GM23248 (cell line): Measurements from ENCODE around the gene NFKBIA. TPM values are rescaled to one million over a fixed set of nuclear protein-coding genes. Genes with fewer than 3 reads are reported as not detected.

ENCODE experiments used
- DNase-seq: peaks from one replicate; pipeline ENCODE4 v3.0.0-alpha.2; 2015
- H2AFZ ChIP-seq: fragments of 200-600 bp; sonication (generic); 2 replicates; pipeline ENCODE4 v1.6.1; 2016; ENCODE audit warnings: antibody characterized with exemption
- H3F3A ChIP-seq: fragments of 200-600 bp; sonication (generic); 2 replicates; pipeline ENCODE4 v1.6.1; 2016; ENCODE audit warnings: mild to moderate bottlenecking, antibody characterized with exemption, mixed run types; ENCODE audit not compliant: insufficient read depth
- H3K27ac ChIP-seq: fragments of 200-600 bp; sonication (generic); 2 replicates; pipeline ENCODE4 v1.5.1; 2016; ENCODE audit warnings: mild to moderate bottlenecking
- H3K27me3 ChIP-seq: fragments of 200-600 bp; sonication (generic); replicated peaks from 2 replicates; pipeline ENCODE4 v1.6.1; 2016; ENCODE audit warnings: mild to moderate bottlenecking; ENCODE audit not compliant: insufficient read depth
- H3K36me3 ChIP-seq: fragments of 200-600 bp; sonication (generic); 2 replicates; pipeline ENCODE4 v1.6.1; 2016; ENCODE audit warnings: low read depth, mild to moderate bottlenecking
- H3K4me1 ChIP-seq: fragments of 200-600 bp; sonication (generic); 2 replicates; pipeline ENCODE4 v1.6.1; 2016; ENCODE audit warnings: mild to moderate bottlenecking; ENCODE audit not compliant: insufficient read depth
- H3K4me2 ChIP-seq: fragments of 200-600 bp; sonication (generic); one replicate; pipeline ENCODE4 v1.6.1; 2016; ENCODE audit warnings: mild to moderate bottlenecking; ENCODE audit not compliant: unreplicated experiment
- H3K4me3 ChIP-seq: fragments of 200-600 bp; sonication (generic); 2 replicates; pipeline ENCODE4 v1.5.1; 2016; ENCODE audit warnings: mild to moderate bottlenecking
- H3K79me2 ChIP-seq: fragments of 200-600 bp; sonication (generic); 2 replicates; pipeline ENCODE4 v1.6.1; 2016; ENCODE audit warnings: mild to moderate bottlenecking; ENCODE audit not compliant: insufficient read depth
- H3K9ac ChIP-seq: fragments of 200-600 bp; sonication (generic); 2 replicates; pipeline ENCODE4 v1.6.1; 2016; ENCODE audit warnings: mild to moderate bottlenecking
- H3K9me2 ChIP-seq: fragments of 200-600 bp; sonication (generic); 2 replicates; pipeline ENCODE4 v1.6.1; 2016; ENCODE audit warnings: mixed run types, mild to moderate bottlenecking, moderate library complexity; ENCODE audit not compliant: insufficient read depth
- H3K9me3 ChIP-seq: fragments of 200-600 bp; sonication (generic); one replicate; pipeline ENCODE4 v1.6.1; 2017; ENCODE audit warnings: low read depth
- H4K20me1 ChIP-seq: fragments of 200-600 bp; sonication (generic); 2 replicates; pipeline ENCODE4 v1.6.0; 2016; ENCODE audit not compliant: insufficient read depth
- EZH2 ChIP-seq: fragments of 200-600 bp; sonication (generic); IDR thresholded peaks from 2 replicates; pipeline ENCODE4 v1.6.1; 2018; ENCODE audit warnings: antibody characterized with exemption, mild to moderate bottlenecking; ENCODE audit not compliant: insufficient read depth, poor library complexity, severe bottlenecking
- EZH2phosphoT487 ChIP-seq: fragments of 200-600 bp; sonication (generic); IDR thresholded peaks from 2 replicates; pipeline ENCODE4 v1.6.1; 2018; ENCODE audit warnings: antibody characterized with exemption, moderate library complexity, mild to moderate bottlenecking, low read depth; ENCODE audit not compliant: insufficient read depth
- WGBS, 2 experiments: methylation state at CpG; one replicate each; pipeline ENCODE4 v1.1.6; 2015 to 2017; ENCODE audit warnings: low lambda C conversion rate in 2 of 2, low coverage in 1 of 2; ENCODE audit errors: missing lambda C conversion rate in 2 of 2; 5-methylcytosine and 5-hydroxymethylcytosine counted together
- in situ Hi-C: fragments of 300-500 bp; cut with MboI; formaldehyde crosslinking; loops from 2 replicates; pipeline ENCODE4 v1.15.0; 2020
- polyA plus RNA-seq: library from polyadenylated mRNA; unstranded; fragments of >200 nt; fragmentation: Nextera tagmentation; extraction: Ambion mirVana; gene quantifications from 2 replicates; pipeline ENCODE4 v1.2.1, GENCODE V29; 2016
- total RNA-seq: library from RNA; depleted of rRNA; stranded (reverse); fragments of >200 nt; shearing (Covaris generic); gene quantifications from 2 replicates; pipeline ENCODE4 v1.2.3, GENCODE V29; 2014

NFKBIA gene
- total and polyA plus RNA-seq, 2 experiments from 2014 or later: 40.2 to 60.4 TPM

- no peaks in the 10 kb centered on the region for H3K36me3 ChIP-seq
- H3K4me1 ChIP-seq: no peaks in the 10 kb centered on the region
- no peaks in the 10 kb centered on the region for H3K9me3 ChIP-seq
- no peaks in the 10 kb centered on the region for H3K9me2 ChIP-seq
- no peak for DNase-seq
- no peaks in the 10 kb centered on the region for H3K27me3 ChIP-seq
- TF ChIP-seq EZH2phosphoT487 (no peak), EZH2 (no peak)
- H3K4me3 ChIP-seq: no peak overlapping the region
- no peak overlapping the region for H3K4me2 ChIP-seq
- no peaks in the 10 kb centered on the region for H4K20me1 ChIP-seq
- in situ Hi-C loops: loop anchor here (25.0 kb wide), 1 partner anchor 257 kb away; no protein-coding TSS in a partner anchor
- 80 to 84% methylated on average over 13 of the region's 13 CpGs for WGBS, 2 experiments
- no peak overlapping the region for H3K27ac ChIP-seq
- peak overlapping the region; percentile 34 for H2AFZ ChIP-seq
- H3K9ac ChIP-seq: no peak overlapping the region
- H3F3A ChIP-seq: 0 out of 2 replicates have a peak, but pooled peaks cover 5% of the 10 kb centered on the region
- no peaks in the 10 kb centered on the region for H3K79me2 ChIP-seq
These were observed 26.1 kb upstream of the NFKBIA start for GRCh38 chr14:35430459-35431199.

DNA sequence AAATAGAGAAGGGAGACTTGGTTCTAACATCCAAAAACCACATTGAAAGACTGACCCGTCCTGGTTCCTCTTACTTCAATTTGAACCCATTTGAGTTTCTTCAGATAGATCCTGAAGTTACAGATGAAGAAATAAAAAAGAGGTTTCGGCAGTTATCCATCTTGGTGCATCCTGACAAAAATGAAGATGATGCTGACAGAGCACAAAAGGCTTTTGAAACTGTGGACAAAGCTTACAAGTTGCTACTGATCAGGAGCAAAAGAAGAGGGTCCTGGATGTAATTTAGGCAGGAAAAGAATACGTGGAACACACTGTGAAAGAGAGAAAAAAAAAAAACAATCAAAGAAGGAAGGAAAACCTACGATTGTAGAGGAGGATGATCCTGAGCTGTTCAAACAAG, 25.4 kb upstream of the NFKBIA start:
- Histone ChIP-seq H3K9me2 (no peaks in the 10 kb centered on the region), H2AFZ (peak overlapping the region; percentile 34), H3K27me3 (no peaks in the 10 kb centered on the region), H3K9me3 (no peaks in the 10 kb centered on the region), H3K27ac (no peak overlapping the region), H3K36me3 (no peaks in the 10 kb centered on the region), H3K4me2 (no peak overlapping the region), H3K9ac (no peak overlapping the region), H3F3A (no peaks in the 10 kb centered on the region), H3K79me2 (no peaks in the 10 kb centered on the region), H4K20me1 (no peaks in the 10 kb centered on the region), H3K4me3 (no peak overlapping the region), H3K4me1 (no peaks in the 10 kb centered on the region)
- no peak for DNase-seq
- in situ Hi-C loops: loop anchor here (25.0 kb wide), 1 partner anchor 257 kb away; no protein-coding TSS in a partner anchor
- 69 to 71% methylated on average over 4 of the region's 4 CpGs for WGBS, 2 experiments
- TF ChIP-seq EZH2: no peak
- no peak for TF ChIP-seq EZH2phosphoT487

GRCh38 chr14:35425850-35426249, 21.3 kb upstream of the NFKBIA start:
- Histone ChIP-seq H3K79me2 (no peaks in the 10 kb centered on the region), H3K4me1 (peaks cover 11% of the 10 kb centered on the region), H2AFZ (no peak overlapping the region), H3K4me2 (no peak overlapping the region), H3K36me3 (no peaks in the 10 kb centered on the region), H3K9me3 (no peaks in the 10 kb centered on the region), H3K27me3 (no peaks in the 10 kb centered on the region), H4K20me1 (no peaks in the 10 kb centered on the region), H3F3A (no peaks in the 10 kb centered on the region; the same call in 1 of the 2 replicates), H3K27ac (no peak overlapping the region), H3K4me3 (no peak overlapping the region), H3K9ac (no peak overlapping the region), H3K9me2 (no peaks in the 10 kb centered on the region)
- TF ChIP-seq EZH2: no peak
- TF ChIP-seq EZH2phosphoT487: no peak
- 72 to 78% methylated on average over 2 of the region's 2 CpGs for WGBS, 2 experiments
- in situ Hi-C loops: loop anchor here (25.0 kb wide), 1 partner anchor 261 kb away; no protein-coding TSS in a partner anchor
- DNase-seq: no peak

GRCh38 chr14:35423621-35424020, 19.1 kb upstream of the NFKBIA start:
- no peak overlapping the region for H3K4me3 ChIP-seq
- H3K9ac ChIP-seq: no peak overlapping the region
- H3K36me3 ChIP-seq: no peaks in the 10 kb centered on the region
- peaks cover 4% of the 10 kb centered on the region; the same call in 1 of the 2 replicates for H3F3A ChIP-seq
- no peak overlapping the region for H3K27ac ChIP-seq
- H2AFZ ChIP-seq: no peak overlapping the region
- H3K27me3 ChIP-seq: no peaks in the 10 kb centered on the region
- peaks cover 30% of the 10 kb centered on the region for H3K4me1 ChIP-seq
- no peaks in the 10 kb centered on the region for H3K9me2 ChIP-seq
- H3K4me2 ChIP-seq: no peak overlapping the region
- H3K79me2 ChIP-seq: no peaks in the 10 kb centered on the region
- DNase-seq: no peak
- TF ChIP-seq EZH2 (no peak), EZH2phosphoT487 (no peak)
- in situ Hi-C loops: no loop called here
- no peaks in the 10 kb centered on the region for H3K9me3 ChIP-seq
- H4K20me1 ChIP-seq: no peaks in the 10 kb centered on the region
